B cell (primary cell): ENCODE measurements around the gene PTGIR.

ENCODE experiments used
- CTCF ChIP-seq: fragments of 200-600 bp; IDR thresholded peaks from one replicate; pipeline ENCODE4 v1.8.0; 2022; ENCODE audit warnings: antibody characterized with exemption, mild to moderate bottlenecking
- EZH2 ChIP-seq: IDR thresholded peaks from 2 replicates; pipeline ENCODE4 v1.6.1; 2012; ENCODE audit warnings: borderline replicate concordance, low read depth, mild to moderate bottlenecking, moderate library complexity, low read length; ENCODE audit not compliant: insufficient read depth, poor library complexity, severe bottlenecking

GRCh38 chr19:46603752-46604231, 21.1 kb downstream of the PTGIR start:
- TF ChIP-seq CTCF = no peak
- TF ChIP-seq EZH2 = no peak
